ENCODE data around the gene GPC3.

GPC3 gene

GRCh38 chrX:133937022-133937421 lies 48.4 kb downstream of the GPC3 start:
- CTCF ChIA-PET: no interaction called here
- POLR2A ChIA-PET: no interaction called here
- no peak for DNase-seq (ENCODE audit: extremely low spot score)
- TF ChIP-seq ZNF384 (IDR thresholded peaks at IDR 0.05) (no peak), ELF4 (IDR thresholded peaks at IDR 0.05) (no peak), FOXA1 (IDR thresholded peaks at IDR 0.05) (no peak)

- TF ChIP-seq ZNF384 (IDR thresholded peaks at IDR 0.05) (no peak), FOXM1 (IDR thresholded peaks at IDR 0.05; ENCODE audit: borderline replicate concordance) (no peak), L3MBTL2 (conservative IDR thresholded peaks at IDR 0.05) (no peak), HDGF (IDR thresholded peaks at IDR 0.05; ENCODE audit: borderline replicate concordance) (no peak), LEF1 (IDR thresholded peaks at IDR 0.05; ENCODE audit: borderline replicate concordance) (no peak), FOXK2 (IDR thresholded peaks at IDR 0.05) (no peak), CTBP1 (IDR thresholded peaks at IDR 0.05; ENCODE audit: borderline replicate concordance) (no peak), PKNOX1 (IDR thresholded peaks at IDR 0.05) (no peak), NFRKB (IDR thresholded peaks at IDR 0.05) (no peak), BHLHE40 (IDR thresholded peaks at IDR 0.05; ENCODE audit: borderline replicate concordance) (no peak), FOXA1 (IDR thresholded peaks at IDR 0.05) (no peak), ARNT (IDR thresholded peaks at IDR 0.05) (no peak), SUZ12 (IDR thresholded peaks at IDR 0.05) (no peak), ELF4 (IDR thresholded peaks at IDR 0.05) (no peak), SP1 (IDR thresholded peaks at IDR 0.05) (no peak), TARDBP (IDR thresholded peaks at IDR 0.05) (no peak)
- POLR2A ChIA-PET: no interaction called here
- DNase-seq (ENCODE audit: extremely low spot score): no peak
- CTCF ChIA-PET: interaction anchor here (0.6 to 1.5 kb wide), 6 partner anchors 9 to 582 kb away, joined by 3 to 8 read pairs (median 4); no protein-coding TSS in a partner anchor
Observed at GRCh38 chrX:133935076-133935475, 50.3 kb downstream of the GPC3 start.

- no peak for DNase-seq (ENCODE audit: extremely low spot score)
- ChIA-PET CTCF (no interaction called here), POLR2A (no interaction called here)
- no peak for TF ChIP-seq NFRKB (IDR thresholded peaks at IDR 0.05)
- TF ChIP-seq FOXA1 (IDR thresholded peaks at IDR 0.05): no peak
- no peak for TF ChIP-seq PKNOX1 (IDR thresholded peaks at IDR 0.05)
- no peak for TF ChIP-seq FOXM1 (IDR thresholded peaks at IDR 0.05; ENCODE audit: borderline replicate concordance)
- TF ChIP-seq SUZ12 (IDR thresholded peaks at IDR 0.05): no peak
- TF ChIP-seq ARNT (IDR thresholded peaks at IDR 0.05): no peak
- no peak for TF ChIP-seq FOXK2 (IDR thresholded peaks at IDR 0.05)
- no peak for TF ChIP-seq LEF1 (IDR thresholded peaks at IDR 0.05; ENCODE audit: borderline replicate concordance)
- no peak for TF ChIP-seq ELF4 (IDR thresholded peaks at IDR 0.05)
- no peak for TF ChIP-seq L3MBTL2 (conservative IDR thresholded peaks at IDR 0.05)
- TF ChIP-seq SP1 (IDR thresholded peaks at IDR 0.05): no peak
- TF ChIP-seq HDGF (IDR thresholded peaks at IDR 0.05; ENCODE audit: borderline replicate concordance): no peak
- no peak for TF ChIP-seq ZNF384 (IDR thresholded peaks at IDR 0.05)
- no peak for TF ChIP-seq BHLHE40 (IDR thresholded peaks at IDR 0.05; ENCODE audit: borderline replicate concordance)
- no peak for TF ChIP-seq CTBP1 (IDR thresholded peaks at IDR 0.05; ENCODE audit: borderline replicate concordance)
- TF ChIP-seq TARDBP (IDR thresholded peaks at IDR 0.05): no peak
Observed at GRCh38 chrX:133933316-133933715, 52.1 kb downstream of the GPC3 start.

- CTCF ChIA-PET: no interaction called here
- DNase-seq (ENCODE audit: extremely low spot score): no peak
- TF ChIP-seq FOXM1 (IDR thresholded peaks at IDR 0.05; ENCODE audit: borderline replicate concordance) (no peak), FOXK2 (IDR thresholded peaks at IDR 0.05) (no peak), ARNT (IDR thresholded peaks at IDR 0.05) (no peak), L3MBTL2 (conservative IDR thresholded peaks at IDR 0.05) (no peak), LEF1 (IDR thresholded peaks at IDR 0.05; ENCODE audit: borderline replicate concordance) (no peak), HDGF (IDR thresholded peaks at IDR 0.05; ENCODE audit: borderline replicate concordance) (no peak), ZNF384 (IDR thresholded peaks at IDR 0.05) (no peak), BHLHE40 (IDR thresholded peaks at IDR 0.05; ENCODE audit: borderline replicate concordance) (no peak), SUZ12 (IDR thresholded peaks at IDR 0.05) (no peak), CTBP1 (IDR thresholded peaks at IDR 0.05; ENCODE audit: borderline replicate concordance) (no peak), PKNOX1 (IDR thresholded peaks at IDR 0.05) (no peak), TARDBP (IDR thresholded peaks at IDR 0.05) (no peak), SP1 (IDR thresholded peaks at IDR 0.05) (no peak), NFRKB (IDR thresholded peaks at IDR 0.05) (no peak), ELF4 (IDR thresholded peaks at IDR 0.05) (no peak), FOXA1 (IDR thresholded peaks at IDR 0.05) (no peak)
- POLR2A ChIA-PET: no interaction called here
Observed at GRCh38 chrX:133929836-133930464, 55.4 kb downstream of the GPC3 start.

GRCh38 chrX:133928365-133928764 lies 57.0 kb downstream of the GPC3 start:
- TF ChIP-seq PKNOX1 (IDR thresholded peaks at IDR 0.05): no peak
- no peak for TF ChIP-seq CTBP1 (IDR thresholded peaks at IDR 0.05; ENCODE audit: borderline replicate concordance)
- no peak for TF ChIP-seq NFRKB (IDR thresholded peaks at IDR 0.05)
- TF ChIP-seq SUZ12 (IDR thresholded peaks at IDR 0.05): no peak
- TF ChIP-seq TARDBP (IDR thresholded peaks at IDR 0.05): no peak
- TF ChIP-seq HDGF (IDR thresholded peaks at IDR 0.05; ENCODE audit: borderline replicate concordance): no peak
- no peak for TF ChIP-seq ELF4 (IDR thresholded peaks at IDR 0.05)
- no peak for TF ChIP-seq SP1 (IDR thresholded peaks at IDR 0.05)
- TF ChIP-seq BHLHE40 (IDR thresholded peaks at IDR 0.05; ENCODE audit: borderline replicate concordance): no peak
- DNase-seq (ENCODE audit: extremely low spot score): no peak
- POLR2A ChIA-PET: no interaction called here
- CTCF ChIA-PET: interaction anchor here (0.7 kb wide), 1 partner anchor 64 kb away, joined by 3 read pairs; no protein-coding TSS in a partner anchor

Measured in HEK293T (cell line).